ENCODE results near the gene MLST8. TPM values are rescaled to one million over a fixed set of nuclear protein-coding genes. Genes with fewer than 3 reads are reported as not detected.

Gene MLST8
- total RNA-seq (2022; extraction: Qiagen RNA extraction; ENCODE audit: low read depth) = 35.7 to 53.7 TPM (median 52.7 TPM) in 5 replicates

GRCh38 chr16:2205104-2205966, at the start of gene MLST8:
TSS of gene MLST8 (plus strand) at chr16:2205454. CDS start at chr16:2206086, 632 bp downstream.

GRCh38 chr16:2196162-2196980, 8.9 kb upstream of the MLST8 start, which contains the start of gene CASKIN1:
TSS of gene CASKIN1 (minus strand) at chr16:2196605. CDS start at chr16:2196432, 173 bp downstream.

GRCh38 chr16:2210386-2211365, 5.4 kb downstream of the MLST8 start, which contains the start of gene BRICD5:
TSS of gene BRICD5 (minus strand) at chr16:2210863. CDS start at chr16:2210833, 30 bp downstream.

GRCh38 chr16:2214719-2214968, 9.4 kb downstream of the MLST8 start, which contains the start of gene PGP:
TSS of gene PGP (minus strand) at chr16:2214840. CDS start at chr16:2214777, 63 bp downstream.

GRCh38 chr16:2223221-2223941, 18.1 kb downstream of the MLST8 start, which contains the start of gene E4F1:
TSS of gene E4F1 (plus strand) at chr16:2223591. CDS start at chr16:2223614, 23 bp downstream.

GRCh38 chr16:2236337-2237101, 31.3 kb downstream of the MLST8 start, which contains the start of gene DNASE1L2:
TSS of gene DNASE1L2 (plus strand) at chr16:2236444. CDS start at chr16:2236817, 373 bp downstream.

GRCh38 chr16:2251296-2252111, 46.2 kb downstream of the MLST8 start, which contains the start of gene ECI1:
TSS of gene ECI1 (minus strand) at chr16:2251587. CDS start at chr16:2251566, 21 bp downstream.

Other genes with a start within 250 kb of the MLST8 start
- 244 to 325 TPM (median 265 TPM) in 5 replicates for gene NDUFB10, start 245.9 kb upstream of the MLST8 start, total RNA-seq (2022; extraction: Qiagen RNA extraction; ENCODE audit: low read depth)
- gene RPS2, start 240.6 kb upstream of the MLST8 start, total RNA-seq (2022; extraction: Qiagen RNA extraction; ENCODE audit: low read depth) = 3,640 to 5,391 TPM (median 5,287 TPM) in 5 replicates
- gene RNF151, start 238.6 kb upstream of the MLST8 start, total RNA-seq (2022; extraction: Qiagen RNA extraction; ENCODE audit: low read depth) = not detected in 5 replicates
- 29.2 to 42.3 TPM (median 37.3 TPM) in 5 replicates for gene TBL3, start 233.4 kb upstream of the MLST8 start, total RNA-seq (2022; extraction: Qiagen RNA extraction; ENCODE audit: low read depth)
- 0.16 to 0.44 TPM (median 0.28 TPM) in 4 of 5 replicates, not detected in the other for gene NOXO1, start 224.0 kb upstream of the MLST8 start, total RNA-seq (2022; extraction: Qiagen RNA extraction; ENCODE audit: low read depth)
- 24.7 to 44.2 TPM (median 41.3 TPM) in 5 replicates for gene GFER, start 221.3 kb upstream of the MLST8 start, total RNA-seq (2022; extraction: Qiagen RNA extraction; ENCODE audit: low read depth)
- 4.4 to 9.7 TPM (median 6.7 TPM) in 5 replicates for gene SYNGR3, start 215.5 kb upstream of the MLST8 start, total RNA-seq (2022; extraction: Qiagen RNA extraction; ENCODE audit: low read depth)
- 43.5 to 62.6 TPM (median 56.0 TPM) in 5 replicates for gene ZNF598, start 195.6 kb upstream of the MLST8 start, total RNA-seq (2022; extraction: Qiagen RNA extraction; ENCODE audit: low read depth)
- gene NPW, start 185.7 kb upstream of the MLST8 start, total RNA-seq (2022; extraction: Qiagen RNA extraction; ENCODE audit: low read depth) = 0.92 to 2.0 TPM (median 1.0 TPM) in 4 of 5 replicates, not detected in the other
- gene NHERF2, start 178.6 kb upstream of the MLST8 start, total RNA-seq (2022; extraction: Qiagen RNA extraction; ENCODE audit: low read depth) = 34.8 to 57.8 TPM (median 54.9 TPM) in 5 replicates
- gene NTHL1, start 157.6 kb upstream of the MLST8 start, total RNA-seq (2022; extraction: Qiagen RNA extraction; ENCODE audit: low read depth) = 30.8 to 47.1 TPM (median 43.6 TPM) in 5 replicates
- gene TSC2, start 157.5 kb upstream of the MLST8 start, total RNA-seq (2022; extraction: Qiagen RNA extraction; ENCODE audit: low read depth) = 27.9 to 39.7 TPM (median 36.6 TPM) in 5 replicates
- 37.4 to 56.1 TPM (median 48.8 TPM) in 5 replicates for gene PKD1, start 69.6 kb upstream of the MLST8 start, total RNA-seq (2022; extraction: Qiagen RNA extraction; ENCODE audit: low read depth)
- 2.7 to 5.0 TPM (median 4.0 TPM) in 5 replicates for gene RAB26, start 56.8 kb upstream of the MLST8 start, total RNA-seq (2022; extraction: Qiagen RNA extraction; ENCODE audit: low read depth)
- gene TRAF7, start 49.7 kb upstream of the MLST8 start, total RNA-seq (2022; extraction: Qiagen RNA extraction; ENCODE audit: low read depth) = 39.8 to 58.6 TPM (median 51.7 TPM) in 5 replicates
- gene CASKIN1, start 8.8 kb upstream of the MLST8 start, total RNA-seq (2022; extraction: Qiagen RNA extraction; ENCODE audit: low read depth) = 0.26 to 0.95 TPM (median 0.49 TPM) in 5 replicates
- gene BRICD5, start 5.4 kb downstream of the MLST8 start, total RNA-seq (2022; extraction: Qiagen RNA extraction; ENCODE audit: low read depth) = 2.9 to 6.6 TPM (median 4.6 TPM) in 5 replicates
- 16.8 to 38.1 TPM (median 35.4 TPM) in 5 replicates for gene PGP, start 9.4 kb downstream of the MLST8 start, total RNA-seq (2022; extraction: Qiagen RNA extraction; ENCODE audit: low read depth)
- 17.8 to 28.1 TPM (median 24.2 TPM) in 5 replicates for gene E4F1, start 18.1 kb downstream of the MLST8 start, total RNA-seq (2022; extraction: Qiagen RNA extraction; ENCODE audit: low read depth)
- gene DNASE1L2, start 31.0 kb downstream of the MLST8 start, total RNA-seq (2022; extraction: Qiagen RNA extraction; ENCODE audit: low read depth) = 0.56 to 1.4 TPM (median 1.2 TPM) in 5 replicates
- gene ECI1, start 46.1 kb downstream of the MLST8 start, total RNA-seq (2022; extraction: Qiagen RNA extraction; ENCODE audit: low read depth) = 45.6 to 91.2 TPM (median 87.6 TPM) in 5 replicates
- 263 to 286 TPM (median 267 TPM) in 5 replicates for gene RNPS1, start 62.7 kb downstream of the MLST8 start, total RNA-seq (2022; extraction: Qiagen RNA extraction; ENCODE audit: low read depth)
- 13.6 to 20.1 TPM (median 17.0 TPM) in 5 replicates for gene ABCA3, start 135.3 kb downstream of the MLST8 start, total RNA-seq (2022; extraction: Qiagen RNA extraction; ENCODE audit: low read depth)
- gene CCNF, start 224.0 kb downstream of the MLST8 start, total RNA-seq (2022; extraction: Qiagen RNA extraction; ENCODE audit: low read depth) = 20.4 to 25.0 TPM (median 23.0 TPM) in 5 replicates

Data from A549 treated with RU486 at 1 μM for 4 hours (cell line).